Fibroblast of lung (primary cell): ENCODE data around the gene TNIK.

Source experiments
- CTCF ChIP-seq, 2 donors: IDR thresholded peaks in 1 of 2; conservative IDR thresholded peaks in 1 of 2; 1 replicate in 1 of 2; 2 replicates in 1 of 2; pipeline ENCODE4 v1.5.1; 2011 to 2012; ENCODE audit warnings: low read length in 2 of 2, control low read depth in 1 of 2, inconsistent platforms in 1 of 2, low read depth in 1 of 2, mild to moderate bottlenecking in 1 of 2
- EZH2 ChIP-seq: IDR thresholded peaks from 2 replicates; pipeline ENCODE4 v1.5.1; 2012; ENCODE audit warnings: low read length, control low read depth, mild to moderate bottlenecking; ENCODE audit errors: missing control alignments

DNA sequence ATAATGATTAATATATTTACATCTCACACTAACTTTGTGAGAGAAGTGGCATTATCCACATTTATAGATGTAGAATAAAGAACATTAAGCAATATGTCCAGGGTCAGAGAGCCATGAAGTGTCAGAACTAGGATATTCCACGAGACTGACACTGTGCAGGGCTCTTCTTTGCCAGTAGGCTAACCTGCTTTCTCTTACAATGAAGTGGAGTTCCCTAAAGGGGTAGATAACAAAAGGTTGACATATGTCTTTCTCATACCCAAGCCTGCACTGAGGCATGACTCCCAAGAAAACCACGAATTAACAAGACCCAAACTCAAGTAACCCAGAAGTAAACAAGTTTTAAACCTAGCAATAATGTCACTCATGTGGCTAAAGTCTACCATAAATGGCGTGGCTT is 242.1 kb downstream of the TNIK start:
- TF ChIP-seq CTCF (conservative IDR thresholded peaks at IDR 0.05 in 1 of 2, IDR thresholded peaks at IDR 0.05 in 1 of 2; ENCODE audit: low read depth in 1 of 2, low read length in 2 of 2) = no peak
- no peak for TF ChIP-seq EZH2
